ENCODE results near the gene FXYD3. TPM values are rescaled to one million over a fixed set of nuclear protein-coding genes. Genes with fewer than 3 reads are reported as not detected.

Gene FXYD3
- total and polyA plus RNA-seq, 7 experiments from 2014 or later: not detected

DNA sequence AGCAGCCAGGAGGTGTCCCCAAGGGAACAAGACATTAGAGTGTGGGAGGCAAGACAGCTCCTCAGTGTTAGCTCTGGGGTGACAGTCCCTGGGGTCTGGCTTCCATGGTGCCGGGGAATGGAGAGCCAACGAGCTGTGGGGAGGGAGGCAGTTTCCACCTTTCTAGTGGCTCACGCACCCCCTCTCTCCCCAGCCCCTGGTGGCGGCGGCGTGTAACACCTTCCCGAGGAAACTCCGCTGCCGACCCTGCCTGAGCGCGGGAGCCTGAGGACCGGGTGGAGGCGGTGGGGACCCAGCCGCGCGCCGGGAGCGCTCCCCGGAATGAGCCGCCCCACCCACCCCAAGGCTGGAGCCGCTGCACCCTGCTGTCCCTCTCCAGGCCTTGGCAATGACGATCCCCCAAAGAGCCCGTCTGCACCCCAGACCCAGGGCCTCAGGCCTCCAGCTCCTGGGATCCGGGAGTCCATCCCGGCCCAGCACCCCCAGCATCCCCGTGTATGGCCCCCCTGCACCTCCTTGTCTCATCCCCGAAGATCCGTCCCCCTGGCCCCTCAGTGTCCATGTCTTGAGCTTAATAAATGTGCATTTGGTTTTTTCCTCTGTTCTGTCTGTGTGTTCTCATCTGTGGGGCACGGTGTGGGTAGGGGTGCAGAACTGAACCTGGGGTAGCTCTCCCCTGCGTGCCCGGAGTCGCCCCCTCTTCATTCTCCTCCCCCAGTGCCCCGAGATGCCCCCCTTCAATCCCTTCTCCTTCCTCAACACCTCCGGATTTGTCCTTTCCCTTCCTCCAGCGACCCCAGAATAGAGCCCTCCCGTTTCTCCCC, 38.3 kb downstream of the FXYD3 start:
- CTCF ChIA-PET: interaction anchor here (0.6 to 2.8 kb wide), 16 partner anchors 8 to 883 kb away, joined by 3 to 45 read pairs (median 4); partner anchors contain the start of genes FXYD7 and LGI4
- H3K27me3 Mint-ChIP-seq: peaks cover 0 to 5% (median 0%) of the 10 kb centered on the region in 5 donors
- Histone ChIP-seq H3K4me3 (ENCODE audit: low read length) (peak overlapping the region; percentile 93), H3K4me1 (ENCODE audit: control insufficient read depth in 2 of 2, insufficient read depth in 2 of 2, low read length in 2 of 2) (peaks cover 23 to 32% of the 10 kb centered on the region in 2 donors), H3K27ac (ENCODE audit: low read depth, low read length) (peak overlapping the region; percentile 94), H3K36me3 (ENCODE audit: control insufficient read depth in 2 of 3, insufficient read depth in 3 of 3, low read length in 3 of 3) (peaks cover 11 to 32% (median 13%) of the 10 kb centered on the region in 3 experiments), H3K9me3 (ENCODE audit: control insufficient read depth in 2 of 3, low read length in 3 of 3) (no peaks in the 10 kb centered on the region), H3K27me3 (ENCODE audit: control insufficient read depth in 2 of 2, insufficient read depth in 2 of 2, low read length in 2 of 2) (no peaks in the 10 kb centered on the region)
- ATAC-seq (peak; percentile 80), DNase-seq (peak; percentile 56 to 80 (median 71))
- H3K36me3 Mint-ChIP-seq: peaks cover 4 to 27% (median 26%) of the 10 kb centered on the region in 5 donors
- intact Hi-C loops (cut with micrococcal nuclease): loop anchor here (1.0 to 2.0 kb wide), 7 partner anchors 11 to 114 kb away; partner anchors contain the start of genes FXYD7 (in 1 of the 2) and USF2 (in 1 of the 2)
- H3K4me1 Mint-ChIP-seq: peaks cover 38 to 54% (median 49%) of the 10 kb centered on the region in 7 donors
- H3K27ac Mint-ChIP-seq: peak overlapping the region; percentile 96 to 99 (median 99)
- peak overlapping the region; percentile 98 to 100 (median 99) for H3K4me3 Mint-ChIP-seq
- POLR2A ChIA-PET: interaction anchor here (0.5 to 6.1 kb wide), 25 partner anchors 9 to 309 kb away, joined by 3 to 74 read pairs (median 5); partner anchors contain the start of gene FXYD7
- H3K9me3 Mint-ChIP-seq: peaks cover 0 to 1% (median 0%) of the 10 kb centered on the region in 11 donors

- H3K9me3 ChIP-seq (ENCODE audit: control insufficient read depth in 2 of 3, low read length in 3 of 3): no peaks in the 10 kb centered on the region
- intact Hi-C loops (cut with micrococcal nuclease): loop anchor here (1.0 to 2.0 kb wide), 6 partner anchors 13 to 114 kb away; partner anchors contain the start of gene USF2 (in 1 of the 2)
- peak; percentile 41 to 81 (median 65) for DNase-seq
- H3K4me1 Mint-ChIP-seq: peaks cover 38 to 60% (median 55%) of the 10 kb centered on the region in 7 donors
- H3K4me3 Mint-ChIP-seq: peak within 1 kb of the TSS; percentile 98 to 100 (median 99)
- H3K27ac Mint-ChIP-seq: peak within 1 kb of the TSS; percentile 96 to 99 (median 99)
- H3K27me3 ChIP-seq (ENCODE audit: control insufficient read depth in 2 of 2, insufficient read depth in 2 of 2, low read length in 2 of 2): no peaks in the 10 kb centered on the region
- H3K36me3 Mint-ChIP-seq: peaks cover 10 to 36% (median 33%) of the 10 kb centered on the region in 5 donors
- H3K4me3 ChIP-seq (ENCODE audit: low read length): peak within 1 kb of the TSS; percentile 93
- peak within 1 kb of the TSS; percentile 94 for H3K27ac ChIP-seq (ENCODE audit: low read depth, low read length)
- ATAC-seq: peak; percentile 82
- H3K27me3 Mint-ChIP-seq: peaks cover 0 to 5% (median 0%) of the 10 kb centered on the region in 5 donors
- ChIA-PET POLR2A (interaction anchor here (0.6 to 6.1 kb wide), 22 partner anchors 8 to 308 kb away, joined by 3 to 74 read pairs (median 5); partner anchors contain the start of gene FXYD7), CTCF (interaction anchor here (0.6 to 2.8 kb wide), 14 partner anchors 9 to 883 kb away, joined by 3 to 45 read pairs (median 4); partner anchors contain the start of genes FXYD7 and LGI4)
- peaks cover 0 to 1% (median 0%) of the 10 kb centered on the region in 11 donors for H3K9me3 Mint-ChIP-seq
- peaks cover 23 to 32% of the 10 kb centered on the region in 2 donors for H3K4me1 ChIP-seq (ENCODE audit: control insufficient read depth in 2 of 2, insufficient read depth in 2 of 2, low read length in 2 of 2)
- H3K36me3 ChIP-seq (ENCODE audit: control insufficient read depth in 2 of 3, insufficient read depth in 3 of 3, low read length in 3 of 3): peaks cover 16 to 40% (median 21%) of the 10 kb centered on the region in 3 experiments
Measured at GRCh38 chr19:35154525-35155406, 39.1 kb downstream of the FXYD3 start, which contains the start of gene FXYD5. Gene FXYD5, plus strand, starts transcription at chr19:35154735. Its CDS starts 816 bp downstream, at chr19:35155551.

DNA sequence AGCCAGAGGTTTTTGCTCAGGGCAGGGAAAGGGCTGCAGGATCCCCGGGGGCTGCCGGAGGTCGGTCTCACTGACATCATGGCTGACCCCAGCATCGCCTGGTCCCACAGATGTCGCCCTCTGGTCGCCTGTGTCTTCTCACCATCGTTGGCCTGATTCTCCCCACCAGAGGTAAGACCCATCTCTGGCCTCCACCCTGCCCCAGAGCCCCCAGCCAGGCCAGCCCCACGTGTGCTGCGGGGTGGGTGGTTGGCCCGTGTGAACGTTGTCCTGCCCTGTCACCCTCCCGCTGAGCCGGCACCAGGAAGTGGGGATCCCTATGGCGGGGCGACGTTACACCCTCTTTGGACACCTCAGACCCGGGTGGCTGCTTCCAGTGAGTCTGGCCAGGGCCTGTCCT, 39.8 kb downstream of the FXYD3 start:
- peaks cover 10 to 39% (median 35%) of the 10 kb centered on the region in 5 donors for H3K36me3 Mint-ChIP-seq
- H3K4me3 Mint-ChIP-seq: peak overlapping the region; percentile 98 to 100 (median 99)
- peaks cover 32 to 58% (median 52%) of the 10 kb centered on the region in 7 donors for H3K4me1 Mint-ChIP-seq
- peaks cover 17 to 47% (median 23%) of the 10 kb centered on the region in 3 experiments for H3K36me3 ChIP-seq (ENCODE audit: control insufficient read depth in 2 of 3, insufficient read depth in 3 of 3, low read length in 3 of 3)
- H3K27me3 Mint-ChIP-seq: peaks cover 0 to 5% (median 0%) of the 10 kb centered on the region in 5 donors
- peak overlapping the region; percentile 93 for H3K4me3 ChIP-seq (ENCODE audit: low read length)
- peak overlapping the region; percentile 94 for H3K27ac ChIP-seq (ENCODE audit: low read depth, low read length)
- H3K9me3 ChIP-seq (ENCODE audit: control insufficient read depth in 2 of 3, low read length in 3 of 3): no peaks in the 10 kb centered on the region
- ATAC-seq (peak; percentile 12), DNase-seq (peak in 1 of 9 donors; percentile 52)
- H3K9me3 Mint-ChIP-seq: no peaks in the 10 kb centered on the region
- intact Hi-C loops (cut with micrococcal nuclease): loop anchor here in 1 of 2 donors (1.0 to 2.0 kb wide), 2 partner anchors 15 to 51 kb away; no protein-coding TSS in a partner anchor
- H3K4me1 ChIP-seq (ENCODE audit: control insufficient read depth in 2 of 2, insufficient read depth in 2 of 2, low read length in 2 of 2): peaks cover 23 to 32% of the 10 kb centered on the region in 2 donors
- ChIA-PET POLR2A (interaction anchor here (0.6 to 6.1 kb wide), 8 partner anchors 12 to 78 kb away, joined by 3 to 74 read pairs (median 16); partner anchors contain the start of gene FXYD7), CTCF (interaction anchor here (1.2 kb wide), 1 partner anchor 12 kb away, joined by 3 read pairs; no protein-coding TSS in a partner anchor)
- peak overlapping the region; percentile 96 to 99 (median 99) for H3K27ac Mint-ChIP-seq
- H3K27me3 ChIP-seq (ENCODE audit: control insufficient read depth in 2 of 2, insufficient read depth in 2 of 2, low read length in 2 of 2): no peaks in the 10 kb centered on the region

DNA sequence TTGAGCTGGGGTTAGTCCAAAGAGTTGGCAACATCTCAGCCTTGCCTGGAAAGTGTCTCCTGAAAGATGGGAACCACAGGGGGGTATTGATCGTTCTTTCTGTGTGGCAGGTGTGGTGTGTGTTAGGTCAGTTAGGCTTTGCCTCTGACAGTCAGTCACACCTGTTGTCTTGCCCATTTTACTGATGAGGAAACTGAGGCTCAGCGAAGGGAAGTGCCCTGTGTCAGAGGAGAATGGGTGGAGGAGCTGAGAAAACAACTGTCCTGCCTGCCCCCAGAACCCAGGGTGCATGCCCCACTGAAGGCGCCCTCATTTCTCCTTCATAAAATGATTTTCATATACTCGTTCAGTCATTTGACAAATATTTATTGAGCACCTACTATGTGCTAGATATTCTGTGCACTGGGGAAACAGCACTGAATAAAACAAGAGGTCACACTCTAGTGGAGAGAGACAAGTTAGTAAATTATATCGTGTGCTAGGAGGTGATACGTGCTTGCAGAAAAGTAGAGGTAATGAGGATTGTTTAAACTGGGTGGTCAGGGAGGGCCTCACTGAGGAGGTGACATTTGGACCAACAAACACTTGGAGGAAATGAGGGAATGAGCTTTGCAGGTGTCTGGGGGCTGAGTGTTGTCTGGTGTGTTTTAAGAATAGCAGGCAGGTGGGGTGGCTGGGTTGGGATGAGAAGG, 40.5 kb downstream of the FXYD3 start:
- peaks cover 10 to 46% (median 41%) of the 10 kb centered on the region in 5 donors for H3K36me3 Mint-ChIP-seq
- intact Hi-C loops (cut with micrococcal nuclease): loop anchor here in 1 of 2 donors (1.0 to 2.0 kb wide), 2 partner anchors 15 to 50 kb away; no protein-coding TSS in a partner anchor

GRCh38 chr19:35156673-35157014, 41.0 kb downstream of the FXYD3 start:
- POLR2A ChIA-PET: interaction anchor here (0.5 to 6.1 kb wide), 5 partner anchors 9 to 97 kb away, joined by 3 to 74 read pairs (median 3); no protein-coding TSS in a partner anchor
- intact Hi-C loops (cut with micrococcal nuclease): no loop called here
- Histone ChIP-seq H3K9me3 (ENCODE audit: control insufficient read depth in 2 of 3, low read length in 3 of 3) (no peaks in the 10 kb centered on the region), H3K4me1 (ENCODE audit: control insufficient read depth in 2 of 2, insufficient read depth in 2 of 2, low read length in 2 of 2) (peaks cover 23 to 32% of the 10 kb centered on the region in 2 donors), H3K4me3 (ENCODE audit: low read length) (peak overlapping the region; percentile 93), H3K27me3 (ENCODE audit: control insufficient read depth in 2 of 2, insufficient read depth in 2 of 2, low read length in 2 of 2) (no peaks in the 10 kb centered on the region), H3K36me3 (ENCODE audit: control insufficient read depth in 2 of 3, insufficient read depth in 3 of 3, low read length in 3 of 3) (peaks cover 29 to 59% (median 35%) of the 10 kb centered on the region in 3 experiments), H3K27ac (ENCODE audit: low read depth, low read length) (peak overlapping the region; percentile 94)
- CTCF ChIA-PET: no interaction called here
- Mint-ChIP-seq H3K9me3 (peaks cover 0 to 6% (median 0%) of the 10 kb centered on the region in 11 donors), H3K4me3 (peak overlapping the region; percentile 98 to 100 (median 99)), H3K27me3 (peaks cover 0 to 5% (median 0%) of the 10 kb centered on the region in 5 donors), H3K36me3 (peaks cover 15 to 51% (median 46%) of the 10 kb centered on the region in 5 donors), H3K4me1 (peaks cover 36 to 67% (median 55%) of the 10 kb centered on the region in 7 donors), H3K27ac (peak overlapping the region; percentile 96 to 99 (median 99))
- ATAC-seq (no peak), DNase-seq (no peak)

More for the DNA sequence above, 40.5 kb downstream of the FXYD3 start:
- Histone ChIP-seq H3K36me3 (ENCODE audit: control insufficient read depth in 2 of 3, insufficient read depth in 3 of 3, low read length in 3 of 3) (peaks cover 23 to 54% (median 30%) of the 10 kb centered on the region in 3 experiments), H3K4me1 (ENCODE audit: control insufficient read depth in 2 of 2, insufficient read depth in 2 of 2, low read length in 2 of 2) (peaks cover 23 to 32% of the 10 kb centered on the region in 2 donors), H3K4me3 (ENCODE audit: low read length) (peak overlapping the region; percentile 93), H3K9me3 (ENCODE audit: control insufficient read depth in 2 of 3, low read length in 3 of 3) (no peaks in the 10 kb centered on the region), H3K27ac (ENCODE audit: low read depth, low read length) (peak overlapping the region; percentile 94), H3K27me3 (ENCODE audit: control insufficient read depth in 2 of 2, insufficient read depth in 2 of 2, low read length in 2 of 2) (no peaks in the 10 kb centered on the region)
- peaks cover 0 to 1% (median 0%) of the 10 kb centered on the region in 11 donors for H3K9me3 Mint-ChIP-seq
- peaks cover 0 to 5% (median 0%) of the 10 kb centered on the region in 5 donors for H3K27me3 Mint-ChIP-seq
- ATAC-seq (no peak), DNase-seq (no peak)
- ChIA-PET CTCF (interaction anchor here (1.2 kb wide), 1 partner anchor 11 kb away, joined by 3 read pairs; no protein-coding TSS in a partner anchor), POLR2A (interaction anchor here (0.5 to 6.1 kb wide), 5 partner anchors 9 to 98 kb away, joined by 3 to 74 read pairs (median 3); partner anchors contain the start of gene FXYD7)
- peak overlapping the region; percentile 96 to 99 (median 99) for H3K27ac Mint-ChIP-seq
- peaks cover 31 to 62% (median 51%) of the 10 kb centered on the region in 7 donors for H3K4me1 Mint-ChIP-seq
- peak overlapping the region; percentile 98 to 100 (median 99) for H3K4me3 Mint-ChIP-seq
